ENCODE data around the gene FASTKD2.

The FASTKD2 gene

GRCh38 chr2:206800506-206801417, 35.4 kb downstream of the FASTKD2 start:
- H3K9ac ChIP-seq (ENCODE audit: low read depth, low read length, poor library complexity, severe bottlenecking) = peak overlapping the region; percentile 39
- H3K4me2 ChIP-seq (ENCODE audit: low read depth, low read length, poor library complexity, severe bottlenecking) = peak overlapping the region; percentile 56
- H3K27me3 ChIP-seq (ENCODE audit: insufficient read depth, low read length, poor library complexity, severe bottlenecking) = no peaks in the 10 kb centered on the region
- H2AFZ ChIP-seq (ENCODE audit: low read length) = peak overlapping the region; percentile 83
- H3K9me2 ChIP-seq (replicated peaks; ENCODE audit: low read depth, low read length) = no peaks in the 10 kb centered on the region
- no peaks in the 10 kb centered on the region for H4K20me1 ChIP-seq (ENCODE audit: insufficient read depth, low read length, poor library complexity, severe bottlenecking)
- peak overlapping the region; percentile 62 for H3K4me3 ChIP-seq (ENCODE audit: low read length, poor library complexity, severe bottlenecking)
- no peaks in the 10 kb centered on the region for H3F3A ChIP-seq (ENCODE audit: low read depth)
- H3K4me1 ChIP-seq (ENCODE audit: insufficient read depth, low read length, poor library complexity, severe bottlenecking) = peaks cover 8% of the 10 kb centered on the region
- no peaks in the 10 kb centered on the region for H3K9me3 ChIP-seq (ENCODE audit: insufficient read depth, low read depth, low read length)
- H3K36me3 ChIP-seq (ENCODE audit: insufficient read depth, low read length) = no peaks in the 10 kb centered on the region
- TF ChIP-seq EZH2phosphoT487 (IDR thresholded peaks at IDR 0.05; ENCODE audit: borderline replicate concordance) (no peak), CTCF (conservative IDR thresholded peaks at IDR 0.05; ENCODE audit: low read length) (peak; percentile 95)
- H3K79me2 ChIP-seq (ENCODE audit: insufficient read depth, low read length) = no peaks in the 10 kb centered on the region

GRCh38 chr2:206801418-206802189, 36.2 kb downstream of the FASTKD2 start:
- TF ChIP-seq EZH2phosphoT487 (IDR thresholded peaks at IDR 0.05; ENCODE audit: borderline replicate concordance) (no peak), CTCF (conservative IDR thresholded peaks at IDR 0.05; ENCODE audit: low read length) (no peak)
- H3K9me2 ChIP-seq (replicated peaks; ENCODE audit: low read depth, low read length) = no peaks in the 10 kb centered on the region
- no peaks in the 10 kb centered on the region for H4K20me1 ChIP-seq (ENCODE audit: insufficient read depth, low read length, poor library complexity, severe bottlenecking)
- H3K4me3 ChIP-seq (ENCODE audit: low read length, poor library complexity, severe bottlenecking) = no peak overlapping the region
- H3K79me2 ChIP-seq (ENCODE audit: insufficient read depth, low read length) = no peaks in the 10 kb centered on the region
- no peaks in the 10 kb centered on the region for H3F3A ChIP-seq (ENCODE audit: low read depth)
- no peaks in the 10 kb centered on the region for H3K27me3 ChIP-seq (ENCODE audit: insufficient read depth, low read length, poor library complexity, severe bottlenecking)
- no peaks in the 10 kb centered on the region for H3K9me3 ChIP-seq (ENCODE audit: insufficient read depth, low read depth, low read length)
- H2AFZ ChIP-seq (ENCODE audit: low read length) = no peak overlapping the region
- peaks cover 8% of the 10 kb centered on the region for H3K4me1 ChIP-seq (ENCODE audit: insufficient read depth, low read length, poor library complexity, severe bottlenecking)
- H3K9ac ChIP-seq (ENCODE audit: low read depth, low read length, poor library complexity, severe bottlenecking) = no peak overlapping the region
- no peaks in the 10 kb centered on the region for H3K36me3 ChIP-seq (ENCODE audit: insufficient read depth, low read length)
- no peak overlapping the region for H3K4me2 ChIP-seq (ENCODE audit: low read depth, low read length, poor library complexity, severe bottlenecking)

- Histone ChIP-seq H3K79me2 (ENCODE audit: insufficient read depth, low read length) (no peaks in the 10 kb centered on the region), H3K4me2 (ENCODE audit: low read depth, low read length, poor library complexity, severe bottlenecking) (no peak overlapping the region)
These were observed 37.5 kb downstream of the FASTKD2 start for GRCh38 chr2:206802654-206803514.

More at GRCh38 chr2:206802654-206803514, 37.5 kb downstream of the FASTKD2 start:
- no peak overlapping the region for H3K9ac ChIP-seq (ENCODE audit: low read depth, low read length, poor library complexity, severe bottlenecking)
- no peaks in the 10 kb centered on the region for H3F3A ChIP-seq (ENCODE audit: low read depth)
- H3K4me3 ChIP-seq (ENCODE audit: low read length, poor library complexity, severe bottlenecking) = no peak overlapping the region
- no peaks in the 10 kb centered on the region for H3K9me2 ChIP-seq (replicated peaks; ENCODE audit: low read depth, low read length)
- H2AFZ ChIP-seq (ENCODE audit: low read length) = no peak overlapping the region
- H3K36me3 ChIP-seq (ENCODE audit: insufficient read depth, low read length) = no peaks in the 10 kb centered on the region
- no peak for TF ChIP-seq CTCF (conservative IDR thresholded peaks at IDR 0.05; ENCODE audit: low read length)
- TF ChIP-seq EZH2phosphoT487 (IDR thresholded peaks at IDR 0.05; ENCODE audit: borderline replicate concordance) = no peak
- peaks cover 8% of the 10 kb centered on the region for H3K4me1 ChIP-seq (ENCODE audit: insufficient read depth, low read length, poor library complexity, severe bottlenecking)
- no peaks in the 10 kb centered on the region for H3K9me3 ChIP-seq (ENCODE audit: insufficient read depth, low read depth, low read length)
- no peaks in the 10 kb centered on the region for H4K20me1 ChIP-seq (ENCODE audit: insufficient read depth, low read length, poor library complexity, severe bottlenecking)
- H3K27me3 ChIP-seq (ENCODE audit: insufficient read depth, low read length, poor library complexity, severe bottlenecking) = no peaks in the 10 kb centered on the region

Measured in Loucy (cell line).